HCT116 (cell line): ENCODE results near the gene ASPRV1.

Source experiments
- POLR2AphosphoS5 ChIP-seq: IDR thresholded peaks from 2 replicates; pipeline ENCODE4 v1.6.1; 2011; ENCODE audit warnings: mild to moderate bottlenecking, low read depth, low read length, moderate library complexity
- ZBTB33 ChIP-seq: IDR thresholded peaks from 2 replicates; pipeline ENCODE4 v1.6.1; 2011; ENCODE audit warnings: mild to moderate bottlenecking, low read length, moderate library complexity; ENCODE audit not compliant: insufficient replicate concordance; ENCODE audit errors: extremely low read depth

- 0 out of 2 replicates have a peak, but pooled peaks have one; percentile 15 for TF ChIP-seq POLR2AphosphoS5
- no peak for TF ChIP-seq ZBTB33
Observed at GRCh38 chr2:70009762-70010575, 48.5 kb upstream of the ASPRV1 start.
